Activated B cell treated with CpG ODN at 0.5 μM for 24 hours (primary cell): ENCODE data around the gene TPCN2. TPM values are rescaled to one million over a fixed set of nuclear protein-coding genes. Genes with fewer than 3 reads are reported as not detected.

ENCODE experiments used
- ATAC-seq: fragments of 200-7000 bp; cut with Tn5 transposase; one replicate; pipeline ENCODE4 v1.10.0; 2021; ENCODE audit warnings: low read depth, mild to moderate bottlenecking, moderate library complexity
- CTCF ChIA-PET: fragments of 350-600 bp; sonication (Branson Sonifier 250); formaldehyde crosslinking; loops from one replicate; lab custom pipeline; 2021; ENCODE audit warnings: antibody characterized with exemption; lab: Charles Lee
- POLR2A ChIA-PET: fragments of 350-600 bp; sonication (Branson Sonifier 250); formaldehyde crosslinking; loops from one replicate; lab custom pipeline; 2021; ENCODE audit warnings: antibody characterized with exemption; lab: Charles Lee
- DNase-seq: peaks from one replicate; pipeline ENCODE4 v3.0.0; 2022
- H3K27ac Mint-ChIP-seq: one replicate; pipeline ENCODE4 v1.8.0; 2020; ENCODE audit warnings: mixed read lengths
- H3K27me3 Mint-ChIP-seq: one replicate; pipeline ENCODE4 v1.8.0; 2021; ENCODE audit warnings: mixed read lengths
- H3K36me3 Mint-ChIP-seq: one replicate; pipeline ENCODE4 v1.8.0; 2021; ENCODE audit warnings: low read depth, mixed read lengths
- H3K4me1 Mint-ChIP-seq: one replicate; pipeline ENCODE4 v1.8.0; 2021; ENCODE audit warnings: mixed read lengths
- H3K4me3 Mint-ChIP-seq: one replicate; pipeline ENCODE4 v1.8.0; 2020; ENCODE audit warnings: mild to moderate bottlenecking, mixed read lengths
- H3K9me3 Mint-ChIP-seq: one replicate; pipeline ENCODE4 v1.8.0; 2020; ENCODE audit warnings: mixed read lengths
- CTCF ChIP-seq: fragments of 200-600 bp; IDR thresholded peaks from one replicate; pipeline ENCODE4 v1.8.0; 2022; ENCODE audit warnings: antibody characterized with exemption, mild to moderate bottlenecking
- intact Hi-C: fragments of 100-400 bp; cut with micrococcal nuclease; formaldehyde crosslinking; loops from one replicate; pipeline ENCODE4 v1.15.1; 2024
- total RNA-seq: library from RNA; stranded (reverse); gene quantifications from 2 replicates; pipeline ENCODE4 v1.2.3, GENCODE V29; 2022

The TPCN2 gene
- total RNA-seq, 1 donor from 2014 or later = 35.4 TPM

GRCh38 chr11:69048031-69048693 is 570 bp upstream of the TPCN2 start:
- Mint-ChIP-seq H3K27me3 (peaks cover 10% of the 10 kb centered on the region), H3K9me3 (no peaks in the 10 kb centered on the region), H3K4me3 (peak overlapping the region; percentile 81), H3K27ac (peak overlapping the region; percentile 70), H3K36me3 (peaks cover 3% of the 10 kb centered on the region), H3K4me1 (peaks cover 42% of the 10 kb centered on the region)
- no peak for DNase-seq
- POLR2A ChIA-PET = interaction anchor here (0.9 to 1.1 kb wide), 3 partner anchors 8 to 250 kb away, joined by 4 to 5 read pairs (median 4); no protein-coding TSS in a partner anchor
- CTCF ChIA-PET = interaction anchor here (1.4 kb wide), 1 partner anchor 595 kb away, joined by 5 read pairs; no protein-coding TSS in a partner anchor
- intact Hi-C loops = loop anchor here (1.0 to 5.0 kb wide), 6 partner anchors 8 to 595 kb away; partner anchors contain the start of genes IGHMBP2, MRPL21 and TESMIN
- no peak for ATAC-seq
- no peak for TF ChIP-seq CTCF

GRCh38 chr11:69049490-69049867 is 747 bp downstream of the TPCN2 start:
- Mint-ChIP-seq H3K27ac (peak overlapping the region; percentile 46), H3K9me3 (no peaks in the 10 kb centered on the region), H3K27me3 (peaks cover 4% of the 10 kb centered on the region), H3K4me3 (peak overlapping the region; percentile 79), H3K36me3 (peaks cover 7% of the 10 kb centered on the region), H3K4me1 (peaks cover 49% of the 10 kb centered on the region)
- CTCF ChIA-PET = interaction anchor here (1.4 kb wide), 1 partner anchor 594 kb away, joined by 5 read pairs; no protein-coding TSS in a partner anchor
- no peak for DNase-seq
- no peak for TF ChIP-seq CTCF
- no peak for ATAC-seq
- intact Hi-C loops = loop anchor here (2.0 to 5.0 kb wide), 4 partner anchors 38 to 593 kb away; partner anchors contain the start of genes IGHMBP2 and MRPL21
- POLR2A ChIA-PET = interaction anchor here (0.6 kb wide), 1 partner anchor 66 kb away, joined by 7 read pairs; no protein-coding TSS in a partner anchor

- peaks cover 62% of the 10 kb centered on the region for H3K4me1 Mint-ChIP-seq
- H3K4me3 Mint-ChIP-seq = peak overlapping the region; percentile 42
- CTCF ChIA-PET = no interaction called here
- no peaks in the 10 kb centered on the region for H3K9me3 Mint-ChIP-seq
- H3K27me3 Mint-ChIP-seq = peaks cover under 1% of the 10 kb centered on the region
- no peak for DNase-seq
- no peak for ATAC-seq
- POLR2A ChIA-PET = interaction anchor here (1.3 kb wide), 1 partner anchor 9 kb away, joined by 4 read pairs; no protein-coding TSS in a partner anchor
- TF ChIP-seq CTCF = no peak
- intact Hi-C loops = loop anchor here (10.0 kb wide), 1 partner anchor 586 kb away; the partner anchor contains the start of gene PPP6R3
- peaks cover 11% of the 10 kb centered on the region for H3K36me3 Mint-ChIP-seq
- H3K27ac Mint-ChIP-seq = no peak overlapping the region
Measured at GRCh38 chr11:69050592-69051380, 2.1 kb downstream of the TPCN2 start.

GRCh38 chr11:69051381-69052342 is 2.9 kb downstream of the TPCN2 start:
- DNase-seq (no peak), ATAC-seq (no peak)
- Mint-ChIP-seq H3K9me3 (no peaks in the 10 kb centered on the region), H3K4me1 (peaks cover 71% of the 10 kb centered on the region), H3K4me3 (peak overlapping the region; percentile 42), H3K36me3 (peaks cover 11% of the 10 kb centered on the region), H3K27ac (peak overlapping the region; percentile 80), H3K27me3 (no peaks in the 10 kb centered on the region)
- ChIA-PET POLR2A (interaction anchor here (0.6 to 1.3 kb wide), 3 partner anchors 9 to 39 kb away, joined by 3 to 6 read pairs (median 4); no protein-coding TSS in a partner anchor), CTCF (interaction anchor here (0.7 kb wide), 1 partner anchor 619 kb away, joined by 3 read pairs; no protein-coding TSS in a partner anchor)
- TF ChIP-seq CTCF = no peak
- intact Hi-C loops = loop anchor here (10.0 kb wide), 1 partner anchor 587 kb away; the partner anchor contains the start of gene PPP6R3
